ENCODE results near the gene CNTN5.

- TF ChIP-seq CTCF (IDR thresholded peaks at IDR 0.05) (no peak), POLR2A (IDR thresholded peaks at IDR 0.05) (no peak)
Observed at GRCh38 chr11:100336873-100337272, 1316.1 kb downstream of the CNTN5 start.
